ENCODE measurements around the gene BOLA3.
"Not testable (repeated sequence)": the region's sequence is repeated elsewhere in the genome, so short reads cannot be mapped to it uniquely, and the experiment has no call there.

Gene BOLA3

DNA sequence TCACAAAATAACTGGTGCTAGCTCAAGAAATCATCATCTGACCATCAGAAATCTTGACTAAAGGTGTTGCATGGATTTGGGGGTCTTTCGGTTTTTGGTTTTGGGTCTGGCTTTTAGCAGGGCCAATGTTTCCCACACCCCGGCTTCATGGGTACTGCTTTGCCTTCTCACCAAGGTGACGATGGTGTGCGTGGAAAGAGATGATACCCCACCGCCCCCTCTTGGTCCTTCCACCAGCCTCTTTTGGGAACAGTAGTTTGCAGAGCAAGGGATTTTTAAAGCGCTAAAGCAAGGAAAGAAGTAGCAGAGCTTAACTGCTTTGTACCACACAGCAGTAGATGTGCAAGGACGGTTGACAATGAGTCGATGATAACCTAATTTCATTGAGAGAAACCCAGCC lies 42.3 kb downstream of the BOLA3 start:
- DNase-seq (ENCODE audit: low read depth in 1 of 2, low spot score in 1 of 2) = no peak

DNA sequence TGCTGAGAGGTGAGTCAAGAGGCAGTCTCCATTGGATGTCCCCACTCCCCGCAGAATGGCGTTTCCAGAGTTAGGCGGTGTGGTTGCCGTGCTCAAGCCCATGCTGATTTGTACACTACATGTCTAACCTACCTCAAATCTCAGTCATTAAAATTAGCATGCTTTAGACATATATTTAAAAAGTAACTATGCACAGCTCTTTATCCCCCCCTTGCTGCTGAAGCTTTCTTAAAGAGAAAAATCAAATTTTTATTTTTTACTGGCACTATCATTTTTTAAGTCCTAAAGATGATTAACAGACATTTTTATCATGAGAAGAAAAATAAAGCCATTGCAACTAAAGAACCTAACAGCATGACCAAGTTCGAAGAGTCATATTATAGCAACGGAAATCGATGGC lies 42.9 kb downstream of the BOLA3 start:
- DNase-seq (ENCODE audit: low read depth in 1 of 2, low spot score in 1 of 2) = no peak

DNA sequence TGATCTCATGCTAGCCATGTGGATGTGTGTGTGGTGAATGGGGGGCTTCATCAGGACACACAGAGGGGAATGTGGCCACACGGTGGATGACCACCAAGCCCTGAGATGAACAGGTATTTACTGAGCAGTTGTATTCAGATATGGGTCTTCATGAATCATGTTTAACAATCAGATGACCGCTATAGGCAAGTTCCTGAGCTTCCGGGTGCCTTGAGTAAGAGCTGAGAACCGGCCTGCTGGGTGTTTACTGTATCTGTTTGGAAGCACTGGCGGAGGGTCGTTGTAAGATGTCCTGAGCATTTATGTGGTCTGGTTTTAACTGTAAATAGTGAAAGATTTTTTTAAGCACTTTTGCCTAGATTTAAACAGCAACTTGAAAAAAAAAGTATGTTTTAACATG lies 43.9 kb downstream of the BOLA3 start:
- DNase-seq (ENCODE audit: low read depth in 1 of 2, low spot score in 1 of 2) = no peak

DNA sequence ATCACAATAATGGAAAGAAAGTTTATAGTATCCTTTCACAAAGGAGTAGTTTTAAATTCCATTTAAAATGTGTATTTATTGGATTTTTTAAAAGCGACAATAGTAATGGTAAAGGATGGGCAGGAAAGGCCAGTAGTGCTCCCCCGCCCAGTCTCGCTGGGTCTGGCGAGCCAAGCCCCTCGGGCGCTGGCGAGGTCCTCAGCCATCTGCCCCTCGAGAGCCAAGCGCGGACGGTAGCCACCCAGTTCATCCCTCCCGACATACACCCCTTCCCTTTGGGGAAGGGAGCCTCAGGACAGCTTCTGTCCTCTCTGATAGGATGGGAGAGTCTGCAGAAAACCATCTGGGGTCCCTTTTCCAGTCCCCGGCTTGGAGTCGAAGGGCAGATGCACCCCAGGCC lies 45.2 kb downstream of the BOLA3 start:
- no peak for DNase-seq (ENCODE audit: low read depth in 1 of 2, low spot score in 1 of 2)

DNA sequence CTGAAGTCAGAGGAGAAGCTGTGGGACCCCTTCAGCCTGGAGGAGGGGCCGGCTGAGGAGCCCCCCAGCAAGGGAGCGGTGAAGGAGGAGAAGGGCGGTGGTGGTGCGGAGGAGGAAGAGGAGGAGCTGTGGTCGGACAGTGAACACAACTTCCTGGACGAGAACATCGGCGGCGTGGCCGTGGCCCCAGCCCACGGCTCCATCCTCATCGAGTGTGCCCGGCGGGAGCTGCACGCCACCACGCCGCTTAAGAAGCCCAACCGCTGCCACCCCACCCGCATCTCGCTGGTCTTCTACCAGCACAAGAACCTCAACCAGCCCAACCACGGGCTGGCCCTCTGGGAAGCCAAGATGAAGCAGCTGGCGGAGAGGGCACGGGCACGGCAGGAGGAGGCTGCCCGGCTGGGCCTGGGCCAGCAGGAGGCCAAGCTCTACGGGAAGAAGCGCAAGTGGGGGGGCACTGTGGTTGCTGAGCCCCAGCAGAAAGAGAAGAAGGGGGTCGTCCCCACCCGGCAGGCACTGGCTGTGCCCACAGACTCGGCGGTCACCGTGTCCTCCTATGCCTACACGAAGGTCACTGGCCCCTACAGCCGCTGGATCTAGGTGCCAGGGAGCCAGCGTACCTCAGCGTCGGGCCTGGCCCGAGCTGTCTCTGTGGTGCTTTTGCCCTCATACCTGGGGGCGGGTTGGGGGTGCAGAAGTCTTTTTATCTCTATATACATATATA lies 46.0 kb downstream of the BOLA3 start:
- no peak for DNase-seq (ENCODE audit: low read depth in 1 of 2, low spot score in 1 of 2)

DNA sequence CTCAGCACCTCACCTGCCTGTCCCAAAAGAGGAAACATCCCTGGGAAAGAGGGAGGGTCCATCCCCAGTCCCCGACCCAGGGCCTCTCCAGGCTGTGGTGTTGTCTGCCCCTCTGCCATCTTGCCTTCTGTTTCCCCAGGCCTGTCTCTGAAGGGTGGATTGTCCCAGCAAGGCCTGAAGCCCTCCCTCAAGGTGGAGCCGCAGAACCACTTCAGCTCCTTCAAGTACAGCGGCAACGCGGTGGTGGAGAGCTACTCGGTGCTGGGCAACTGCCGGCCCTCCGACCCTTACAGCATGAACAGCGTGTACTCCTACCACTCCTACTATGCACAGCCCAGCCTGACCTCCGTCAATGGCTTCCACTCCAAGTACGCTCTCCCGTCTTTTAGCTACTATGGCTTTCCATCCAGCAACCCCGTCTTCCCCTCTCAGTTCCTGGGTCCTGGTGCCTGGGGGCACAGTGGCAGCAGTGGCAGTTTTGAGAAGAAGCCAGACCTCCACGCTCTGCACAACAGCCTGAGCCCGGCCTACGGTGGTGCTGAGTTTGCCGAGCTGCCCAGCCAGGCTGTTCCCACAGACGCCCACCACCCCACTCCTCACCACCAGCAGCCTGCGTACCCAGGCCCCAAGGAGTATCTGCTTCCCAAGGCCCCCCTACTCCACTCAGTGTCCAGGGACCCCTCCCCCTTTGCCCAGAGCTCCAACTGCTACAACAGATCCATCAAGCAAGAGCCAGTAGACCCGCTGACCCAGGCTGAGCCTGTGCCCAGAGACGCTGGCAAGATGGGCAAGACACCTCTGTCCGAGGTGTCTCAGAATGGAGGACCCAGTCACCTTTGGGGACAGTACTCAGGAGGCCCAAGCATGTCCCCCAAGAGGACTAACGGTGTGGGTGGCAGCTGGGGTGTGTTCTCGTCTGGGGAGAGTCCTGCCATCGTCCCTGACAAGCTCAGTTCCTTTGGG lies 47.2 kb downstream of the BOLA3 start:
- no peak for DNase-seq (ENCODE audit: low read depth in 1 of 2, low spot score in 1 of 2)

DNA sequence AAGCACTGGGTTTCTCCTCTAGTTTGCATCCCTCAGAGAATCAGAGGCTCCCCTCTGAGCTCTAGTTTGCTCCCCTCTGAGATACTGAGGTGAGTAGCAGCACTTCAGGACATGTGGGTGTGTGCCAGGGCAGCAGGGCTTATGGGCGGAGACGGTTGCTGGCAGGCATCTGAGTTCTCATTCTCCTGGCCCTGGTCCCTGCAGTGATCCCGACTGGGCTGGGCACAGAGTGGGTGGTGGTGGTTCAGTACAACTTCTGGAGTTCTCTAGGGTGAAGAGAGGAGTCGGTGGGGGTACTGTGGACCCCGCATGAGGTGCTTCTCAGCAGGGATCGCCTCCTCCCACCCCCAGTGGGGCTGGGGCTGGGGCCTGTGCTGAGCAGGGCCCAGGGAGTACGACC lies 47.9 kb downstream of the BOLA3 start:
- DNase-seq (ENCODE audit: low read depth in 1 of 2, low spot score in 1 of 2) = no peak

DNA sequence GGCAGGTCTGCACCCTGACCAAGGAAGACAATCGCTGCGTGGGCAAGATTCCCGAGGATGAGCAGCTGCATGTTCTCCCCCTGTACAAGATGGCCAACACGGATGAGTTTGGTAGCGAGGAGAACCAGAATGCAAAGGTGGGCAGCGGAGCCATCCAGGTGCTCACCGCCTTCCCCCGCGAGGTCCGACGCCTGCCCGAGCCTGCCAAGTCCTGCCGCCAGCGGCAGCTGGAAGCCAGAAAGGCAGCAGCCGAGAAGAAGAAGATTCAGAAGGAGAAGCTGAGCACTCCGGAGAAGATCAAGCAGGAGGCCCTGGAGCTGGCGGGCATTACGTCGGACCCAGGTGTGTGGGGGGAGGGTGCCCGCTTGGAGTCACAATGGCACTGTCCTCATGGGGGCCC lies 48.4 kb downstream of the BOLA3 start:
- no peak for DNase-seq (ENCODE audit: low read depth in 1 of 2, low spot score in 1 of 2)

DNA sequence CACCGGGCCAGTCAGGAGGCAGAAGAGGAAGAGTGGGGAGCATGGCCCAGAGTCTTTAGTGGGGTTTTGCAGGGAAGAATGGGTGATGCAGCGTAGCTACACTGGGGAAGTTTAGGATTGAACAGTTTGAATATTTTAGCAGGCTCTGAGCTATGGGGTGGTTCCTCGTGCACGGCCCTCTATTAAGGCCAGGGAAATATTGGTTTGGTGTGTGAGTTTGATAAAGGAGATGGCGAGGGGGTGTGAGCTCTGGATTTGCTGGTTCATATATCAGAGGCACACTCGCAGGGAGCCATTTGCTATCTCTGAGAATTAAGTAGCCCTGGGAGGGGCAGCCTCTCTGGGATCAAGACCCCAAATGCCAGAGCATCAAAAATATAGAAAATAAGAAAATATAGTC lies 50.1 kb downstream of the BOLA3 start:
- DNase-seq (ENCODE audit: low read depth in 1 of 2, low spot score in 1 of 2) = no peak

DNA sequence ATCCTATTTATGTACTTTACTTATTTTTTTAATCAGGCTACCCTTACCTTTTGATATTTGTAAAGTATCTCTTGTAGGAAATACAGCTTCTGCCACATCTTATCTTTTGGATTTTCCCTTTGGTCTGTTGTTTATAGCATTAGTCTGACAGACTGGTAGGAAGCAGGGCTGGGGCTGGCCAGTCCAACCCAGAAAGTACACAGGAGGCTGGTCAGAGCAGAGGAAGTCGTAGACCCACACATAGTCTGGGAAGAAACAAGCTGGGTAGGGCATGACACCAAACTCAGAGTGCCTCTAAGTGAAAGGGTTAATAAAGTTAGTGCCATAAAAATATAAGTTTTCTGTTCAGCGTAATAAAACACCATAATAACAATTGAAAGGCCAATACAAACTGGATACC lies 51.7 kb downstream of the BOLA3 start:
- DNase-seq (ENCODE audit: low read depth in 1 of 2, low spot score in 1 of 2) = no peak

DNA sequence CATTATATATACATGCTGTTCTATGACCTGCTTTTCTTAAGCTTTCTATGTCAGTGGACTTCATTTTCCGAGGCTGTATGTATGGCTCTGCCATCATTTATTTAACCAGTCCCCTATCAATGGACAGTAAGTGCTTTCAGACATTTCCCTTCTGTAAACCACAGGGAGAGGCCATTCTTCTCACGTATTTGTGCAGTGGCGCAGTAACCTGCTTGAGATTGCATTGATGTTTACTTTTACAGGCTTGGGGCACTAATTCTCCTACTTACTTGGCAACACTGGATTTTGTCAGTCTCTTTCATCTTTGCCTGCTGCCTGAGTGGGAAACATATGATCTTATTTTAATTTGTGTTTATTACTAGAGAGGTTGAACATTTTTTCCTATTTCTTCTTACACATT lies 52.1 kb downstream of the BOLA3 start:
- no peak for DNase-seq (ENCODE audit: low read depth in 1 of 2, low spot score in 1 of 2)

DNA sequence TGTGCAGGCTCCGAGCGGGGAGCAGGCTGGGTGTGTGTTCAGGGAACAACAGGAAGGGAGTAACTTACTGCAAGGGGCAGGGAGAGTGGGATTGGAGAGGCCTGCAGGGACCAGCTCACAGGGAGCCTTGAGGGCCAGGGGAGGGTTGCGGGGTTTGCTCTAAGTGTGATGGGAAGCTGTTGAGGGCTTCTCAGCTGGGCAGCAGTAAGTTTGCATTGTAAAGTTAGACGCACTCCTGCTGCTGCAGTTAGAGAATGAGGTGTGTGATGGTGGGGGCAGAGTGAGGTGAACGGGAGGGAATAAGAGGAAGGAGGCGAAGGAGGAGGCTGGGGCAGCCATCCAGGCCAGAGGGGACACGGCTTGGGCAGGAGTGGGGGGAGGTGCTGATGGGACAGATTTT lies 53.4 kb downstream of the BOLA3 start:
- DNase-seq (ENCODE audit: low read depth in 1 of 2, low spot score in 1 of 2) = no peak

DNA sequence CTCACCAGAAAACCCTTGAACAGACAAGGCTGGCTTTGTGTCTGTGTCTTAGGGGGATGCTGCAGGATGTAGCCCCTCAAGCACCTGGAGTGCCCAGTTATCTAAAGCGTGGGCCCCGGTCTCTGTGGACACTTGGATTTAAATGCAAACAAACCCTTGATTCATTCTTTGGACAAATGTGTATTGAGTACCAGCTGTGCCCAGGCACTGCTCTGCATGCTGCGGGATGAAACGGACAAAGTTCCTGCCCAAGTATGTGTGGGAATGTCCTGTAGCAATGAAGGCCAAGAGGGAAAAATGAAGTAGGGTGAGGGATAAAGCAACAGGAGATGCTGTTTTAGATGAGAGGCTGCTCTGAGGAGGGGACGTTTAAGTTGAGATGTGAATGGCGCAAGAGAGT lies 53.9 kb downstream of the BOLA3 start:
- no peak for DNase-seq (ENCODE audit: low read depth in 1 of 2, low spot score in 1 of 2)

DNA sequence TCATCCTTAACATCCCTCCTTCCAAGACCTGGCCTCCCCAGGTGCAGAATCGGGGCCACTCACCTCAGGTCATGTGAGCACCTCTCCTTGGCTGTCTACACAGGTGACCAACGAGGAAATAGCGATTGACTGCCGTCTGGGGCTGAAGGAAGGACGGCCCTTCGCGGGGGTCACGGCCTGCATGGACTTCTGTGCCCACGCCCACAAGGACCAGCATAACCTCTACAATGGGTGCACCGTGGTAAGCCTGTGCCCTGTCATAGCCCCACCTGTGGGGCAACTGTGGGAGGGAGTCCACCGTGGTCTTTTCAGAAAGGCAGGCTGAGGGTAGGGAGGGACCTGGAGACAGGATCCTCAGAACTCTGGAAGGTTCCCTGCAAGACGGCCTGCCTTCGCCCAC lies 54.3 kb downstream of the BOLA3 start:
- DNase-seq (ENCODE audit: low read depth in 1 of 2, low spot score in 1 of 2) = no peak

DNA sequence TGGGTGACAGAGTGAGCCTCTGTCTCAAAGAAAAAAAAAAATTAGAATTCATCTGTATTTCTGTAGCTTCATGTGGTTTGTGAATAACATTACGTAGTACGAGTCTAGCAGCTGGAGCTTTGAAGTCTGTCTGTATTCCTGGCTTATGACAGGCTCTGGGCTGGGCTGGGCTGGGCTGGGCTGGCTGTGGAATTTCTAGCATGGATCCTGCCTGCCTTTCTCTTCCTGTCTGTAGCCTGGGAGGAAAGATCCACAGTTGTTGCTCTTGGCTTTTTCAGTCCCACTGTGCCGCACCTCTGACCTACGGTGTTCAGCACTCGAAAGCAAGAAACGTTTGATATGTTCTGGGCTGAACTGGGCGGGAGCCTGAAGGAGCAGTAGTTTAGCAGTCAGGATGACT lies 55.4 kb downstream of the BOLA3 start:
- no peak for DNase-seq (ENCODE audit: low read depth in 1 of 2, low spot score in 1 of 2)

DNA sequence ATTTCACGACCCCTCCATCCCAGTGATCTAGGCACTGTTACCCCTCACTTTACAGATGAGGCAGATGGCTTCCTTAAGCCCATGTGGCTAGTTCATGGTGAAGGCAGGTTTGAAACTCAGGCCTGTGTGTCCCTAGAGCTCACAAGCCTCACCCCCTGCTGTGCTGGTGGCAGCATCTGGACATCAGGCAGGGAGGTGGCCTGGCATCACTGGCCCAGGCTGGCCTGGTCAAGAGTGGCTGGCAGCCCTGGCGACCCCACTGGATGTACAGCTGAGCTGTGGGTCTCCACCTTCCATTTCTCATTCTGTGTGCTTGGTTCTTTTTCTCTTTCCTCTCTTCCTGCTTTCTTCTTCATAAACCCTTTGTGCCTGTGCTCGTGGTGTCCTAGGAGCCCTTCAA lies 56.3 kb downstream of the BOLA3 start:
- no peak for DNase-seq (ENCODE audit: low read depth in 1 of 2, low spot score in 1 of 2)

DNA sequence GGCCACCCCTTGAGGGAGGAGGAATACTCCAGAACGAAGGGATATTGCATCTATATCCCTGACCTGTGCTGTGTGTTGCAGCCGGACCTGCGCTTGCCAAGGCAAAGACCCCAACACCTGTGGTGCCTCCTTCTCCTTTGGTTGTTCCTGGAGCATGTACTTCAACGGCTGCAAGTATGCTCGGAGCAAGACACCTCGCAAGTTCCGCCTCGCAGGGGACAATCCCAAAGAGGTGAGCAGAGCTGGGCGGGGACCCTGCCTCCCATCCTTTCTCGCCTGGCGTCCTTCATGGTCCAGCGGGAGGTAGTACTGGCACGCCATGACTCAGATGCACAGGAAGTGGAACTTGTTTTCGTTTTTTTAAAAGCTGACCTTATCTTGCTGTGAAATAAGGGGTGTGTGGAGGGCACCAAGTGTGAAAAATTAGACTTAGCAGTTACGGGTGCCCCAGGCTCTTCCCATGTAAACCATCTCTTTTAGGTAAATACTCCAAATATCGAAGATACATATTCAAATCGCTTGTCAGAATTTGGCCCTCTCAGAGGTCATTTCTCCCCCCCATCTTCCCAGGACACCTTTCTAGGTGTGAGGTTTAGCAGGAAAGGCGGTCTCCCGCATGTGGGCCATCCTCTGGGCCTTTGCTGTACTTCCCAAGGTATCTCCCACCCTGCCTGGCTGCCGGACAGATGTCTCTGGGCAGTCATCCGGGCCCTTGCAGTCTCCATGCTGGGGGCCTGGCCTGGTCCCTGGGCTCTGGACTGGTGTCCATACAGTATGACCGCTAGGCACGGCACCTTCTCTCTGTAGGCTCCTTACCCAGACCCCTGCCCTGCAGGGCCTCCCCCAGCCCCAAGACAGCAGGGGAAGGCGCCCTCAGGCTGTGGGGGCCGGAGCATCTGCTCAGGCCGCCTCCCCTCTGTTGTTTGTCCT lies 57.6 kb downstream of the BOLA3 start:
- no peak for DNase-seq (ENCODE audit: low read depth in 1 of 2, low spot score in 1 of 2)

DNA sequence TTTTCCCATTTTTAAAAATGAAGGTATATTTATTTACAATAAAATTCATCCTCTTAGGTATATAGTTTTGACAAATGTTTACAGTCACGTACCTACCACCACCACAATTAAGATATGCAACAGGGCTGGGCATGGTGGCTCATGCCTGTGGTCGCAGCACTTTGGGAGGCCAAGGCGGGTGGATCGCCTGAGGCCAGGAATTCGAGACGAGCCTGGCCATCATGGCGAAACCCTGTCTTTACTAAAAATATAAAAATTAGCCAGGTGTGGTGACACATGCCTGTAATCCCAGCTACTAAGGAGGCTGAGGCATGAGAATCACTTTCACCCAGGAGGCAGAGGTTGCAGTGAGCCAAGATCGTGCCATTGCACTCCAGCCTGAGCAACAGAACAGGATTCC lies 59.0 kb downstream of the BOLA3 start:
- not testable (repeated sequence) for DNase-seq (ENCODE audit: low read depth in 1 of 2, low spot score in 1 of 2)

DNA sequence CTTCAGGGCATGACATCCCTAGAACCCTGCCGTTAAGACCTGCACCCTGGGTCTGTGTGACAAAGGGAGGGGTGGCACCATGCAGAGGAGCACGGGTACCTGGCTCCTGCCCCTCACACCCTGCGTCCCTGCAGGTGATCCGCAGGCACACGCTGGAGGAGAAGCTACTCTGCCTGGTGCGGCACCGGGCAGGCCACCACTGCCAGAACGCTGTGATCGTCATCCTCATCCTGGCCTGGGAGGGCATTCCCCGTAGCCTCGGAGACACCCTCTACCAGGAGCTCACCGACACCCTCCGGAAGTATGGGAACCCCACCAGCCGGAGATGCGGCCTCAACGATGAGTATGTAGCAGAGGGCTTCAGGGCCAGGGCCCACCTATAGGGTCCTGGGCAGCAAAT lies 60.0 kb downstream of the BOLA3 start:
- no peak for DNase-seq (ENCODE audit: low read depth in 1 of 2, low spot score in 1 of 2)

DNA sequence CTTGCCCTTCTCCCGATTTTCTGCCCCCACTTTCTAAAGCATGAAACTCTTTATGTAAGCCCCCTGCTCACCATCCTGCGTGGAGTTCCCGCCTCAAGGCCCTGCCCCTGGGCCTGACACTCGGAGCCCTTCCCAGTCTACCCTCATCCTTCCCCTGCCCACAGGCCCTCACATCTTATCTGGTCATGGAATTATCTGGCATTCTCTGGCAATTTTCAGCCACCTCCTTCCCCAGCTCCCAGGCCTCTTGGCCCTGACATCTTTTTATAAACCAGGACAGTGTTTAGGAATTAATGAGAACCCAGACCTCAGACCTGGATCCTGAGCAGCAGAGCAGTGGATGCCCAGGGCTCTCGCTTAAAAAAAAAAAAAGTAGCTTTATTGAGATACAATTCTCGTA lies 61.7 kb downstream of the BOLA3 start:
- DNase-seq (ENCODE audit: low read depth in 1 of 2, low spot score in 1 of 2) = no peak

Measured in stimulated activated CD4-positive, alpha-beta T cell treated with anti-CD3 and anti-CD28 coated beads, Interleukin-15, amount 100 ng/mL, for 1 hour (primary cell).